Panc1 (cell line): ENCODE measurements around the gene SLC13A5. TPM values are rescaled to one million over a fixed set of nuclear protein-coding genes. Genes with fewer than 3 reads are reported as not detected.
"Not testable (repeated sequence)": the region's sequence is repeated elsewhere in the genome, so short reads cannot be mapped to it uniquely, and the experiment has no call there.

Source experiments
- ATAC-seq: fragments of 200-7000 bp; cut with Tn5 transposase; 2 replicates; pipeline ENCODE4 v1.9.1; 2020; ENCODE audit warnings: mild to moderate bottlenecking, moderate library complexity
- BruUV-seq: library from RNA; stranded (reverse); fragments of 400-500 nt; replicated peaks from 2 replicates; lab custom pipeline; 2021; lab: Mats Ljungman, UMichigan
- CTCF ChIA-PET: fragments of 300-600 bp; sonication (Branson Sonifier 250); formaldehyde crosslinking; loops from one replicate; lab custom pipeline; 2022; ENCODE audit warnings: antibody characterized with exemption; lab: Charles Lee
- POLR2A ChIA-PET: fragments of 300-600 bp; sonication (Branson Sonifier 250); formaldehyde crosslinking; loops from one replicate; lab custom pipeline; 2022; ENCODE audit warnings: antibody characterized with exemption; lab: Charles Lee
- DNase-seq: peaks from one replicate; pipeline ENCODE4 v3.0.0-alpha.2; 2010; ENCODE audit warnings: low read depth, low spot score
- H3K27ac ChIP-seq: 2 replicates; pipeline ENCODE4 v1.5.1; 2011; ENCODE audit warnings: mild to moderate bottlenecking, low read length, inconsistent platforms
- H3K27me3 ChIP-seq: fragments of 200-500 bp; sonication (Bioruptor generic); 2 replicates; pipeline ENCODE4 v1.6.0; 2014; ENCODE audit warnings: low read length, inconsistent platforms; ENCODE audit not compliant: control insufficient read depth, insufficient read depth
- H3K36me3 ChIP-seq: fragments of 200-500 bp; sonication (Bioruptor generic); 2 replicates; pipeline ENCODE4 v1.5.1; 2014; ENCODE audit warnings: inconsistent platforms, mild to moderate bottlenecking, low read length, moderate library complexity; ENCODE audit not compliant: control insufficient read depth, insufficient read depth
- H3K4me1 ChIP-seq: 2 replicates; pipeline ENCODE4 v1.5.1; 2011; ENCODE audit warnings: inconsistent platforms, mild to moderate bottlenecking, low read length, moderate library complexity; ENCODE audit not compliant: control insufficient read depth, insufficient read depth
- H3K4me3 ChIP-seq, 2 experiments: 2 replicates each; pipeline ENCODE4 v1.5.1; 2011 to 2012; ENCODE audit warnings: low read depth in 2 of 2, low read length in 2 of 2, mild to moderate bottlenecking in 2 of 2, inconsistent platforms in 1 of 2, moderate library complexity in 1 of 2
- H3K9me3 ChIP-seq: fragments of 200-500 bp; sonication (Bioruptor generic); 2 replicates; pipeline ENCODE4 v1.5.1; 2014; ENCODE audit warnings: low read depth, mild to moderate bottlenecking, inconsistent platforms, low read length, moderate library complexity; ENCODE audit not compliant: control insufficient read depth, insufficient read depth
- POLR2AphosphoS5 ChIP-seq: IDR thresholded peaks from 2 replicates; pipeline ENCODE4 v1.6.1; 2012; ENCODE audit warnings: mild to moderate bottlenecking, low read depth, low read length, moderate library complexity
- SIN3A ChIP-seq: IDR thresholded peaks from 2 replicates; pipeline ENCODE4 v1.6.1; 2012; ENCODE audit warnings: low read depth, mild to moderate bottlenecking, low read length, moderate library complexity, borderline replicate concordance; ENCODE audit not compliant: insufficient read depth
- TCF7L2 ChIP-seq: IDR thresholded peaks from 2 replicates; pipeline ENCODE4 v1.6.1; 2011; ENCODE audit warnings: mild to moderate bottlenecking, low read depth, low read length, inconsistent platforms
- in situ Hi-C: cut with HindIII; loops from 2 replicates; pipeline ENCODE4 v1.10.0; 2016; ENCODE audit warnings: low sequenced_read_pairs, low pct_unique_long_range_greater_than_20kb
- intact Hi-C: fragments of 100-400 bp; cut with micrococcal nuclease; formaldehyde crosslinking; loops from one replicate; pipeline ENCODE4 v1.10.0; 2022; ENCODE audit not compliant: unreplicated experiment
- total RNA-seq: library from RNA; stranded (reverse); gene quantifications from one replicate; pipeline ENCODE4 v1.2.1, GENCODE V29; 2021; ENCODE audit not compliant: unreplicated experiment
- TF ChIP-seq, protein P1 (sequence below), 2 experiments: IDR thresholded peaks; 2 replicates each; pipeline ENCODE4 v1.6.1; 2011 to 2012; ENCODE audit warnings: low read depth in 2 of 2, control low read depth in 1 of 2, low read length in 1 of 2, mild to moderate bottlenecking in 1 of 2, moderate library complexity in 1 of 2; ENCODE audit not compliant: insufficient read depth in 1 of 2
- TF ChIP-seq, protein P2 (sequence below): fragments of 450-650 bp; IDR thresholded peaks from 2 replicates; pipeline ENCODE4 v1.5.1; 2017; ENCODE audit warnings: mild to moderate bottlenecking

SLC13A5 gene
- total RNA-seq, 1 experiment from 2014 or later, result 0.26 TPM

DNA sequence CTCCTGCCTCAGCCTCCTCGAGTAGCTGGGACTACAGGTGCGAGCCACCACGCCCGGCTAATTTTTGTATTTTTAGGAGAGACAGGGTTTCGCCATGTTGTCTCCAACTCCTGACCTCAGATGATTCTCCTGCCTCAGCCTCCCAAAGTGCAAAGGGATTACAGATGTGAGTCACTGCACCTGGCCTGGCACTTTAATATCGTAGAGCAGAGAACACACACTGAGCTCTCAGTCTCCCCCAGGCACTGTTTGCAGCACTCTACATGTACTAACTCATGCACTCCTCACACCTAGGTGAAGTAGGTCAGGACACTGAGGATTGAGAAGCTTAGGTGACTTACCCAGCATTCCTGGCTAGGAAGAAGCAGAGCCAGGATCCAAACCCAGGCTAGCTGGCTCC, 46.6 kb downstream of the SLC13A5 start:
- in situ Hi-C loops, result no loop called here
- ATAC-seq (no peak), DNase-seq (no peak)
- H3K27me3 ChIP-seq, result peaks cover 3% of the 10 kb centered on the region; the same call in 1 of the 2 replicates
- H3K27ac ChIP-seq, result no peak overlapping the region
- ChIA-PET POLR2A (no interaction called here), CTCF (interaction anchor here (0.6 kb wide), 1 partner anchor 157 kb away, joined by 3 read pairs; no protein-coding TSS in a partner anchor)
- H3K36me3 ChIP-seq, result no peaks in the 10 kb centered on the region
- intact Hi-C loops, result loop anchor here (1.0 kb wide), 1 partner anchor 134 kb away; no protein-coding TSS in a partner anchor
- H3K4me3 ChIP-seq, result no peak overlapping the region
- TF ChIP-seq, protein P1, sequence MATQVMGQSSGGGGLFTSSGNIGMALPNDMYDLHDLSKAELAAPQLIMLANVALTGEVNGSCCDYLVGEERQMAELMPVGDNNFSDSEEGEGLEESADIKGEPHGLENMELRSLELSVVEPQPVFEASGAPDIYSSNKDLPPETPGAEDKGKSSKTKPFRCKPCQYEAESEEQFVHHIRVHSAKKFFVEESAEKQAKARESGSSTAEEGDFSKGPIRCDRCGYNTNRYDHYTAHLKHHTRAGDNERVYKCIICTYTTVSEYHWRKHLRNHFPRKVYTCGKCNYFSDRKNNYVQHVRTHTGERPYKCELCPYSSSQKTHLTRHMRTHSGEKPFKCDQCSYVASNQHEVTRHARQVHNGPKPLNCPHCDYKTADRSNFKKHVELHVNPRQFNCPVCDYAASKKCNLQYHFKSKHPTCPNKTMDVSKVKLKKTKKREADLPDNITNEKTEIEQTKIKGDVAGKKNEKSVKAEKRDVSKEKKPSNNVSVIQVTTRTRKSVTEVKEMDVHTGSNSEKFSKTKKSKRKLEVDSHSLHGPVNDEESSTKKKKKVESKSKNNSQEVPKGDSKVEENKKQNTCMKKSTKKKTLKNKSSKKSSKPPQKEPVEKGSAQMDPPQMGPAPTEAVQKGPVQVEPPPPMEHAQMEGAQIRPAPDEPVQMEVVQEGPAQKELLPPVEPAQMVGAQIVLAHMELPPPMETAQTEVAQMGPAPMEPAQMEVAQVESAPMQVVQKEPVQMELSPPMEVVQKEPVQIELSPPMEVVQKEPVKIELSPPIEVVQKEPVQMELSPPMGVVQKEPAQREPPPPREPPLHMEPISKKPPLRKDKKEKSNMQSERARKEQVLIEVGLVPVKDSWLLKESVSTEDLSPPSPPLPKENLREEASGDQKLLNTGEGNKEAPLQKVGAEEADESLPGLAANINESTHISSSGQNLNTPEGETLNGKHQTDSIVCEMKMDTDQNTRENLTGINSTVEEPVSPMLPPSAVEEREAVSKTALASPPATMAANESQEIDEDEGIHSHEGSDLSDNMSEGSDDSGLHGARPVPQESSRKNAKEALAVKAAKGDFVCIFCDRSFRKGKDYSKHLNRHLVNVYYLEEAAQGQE (IDR thresholded peaks at IDR 0.05; ENCODE audit: insufficient read depth in 1 of 2, low read depth in 2 of 2, low read length in 1 of 2), result no peak
- TF ChIP-seq, protein P2, sequence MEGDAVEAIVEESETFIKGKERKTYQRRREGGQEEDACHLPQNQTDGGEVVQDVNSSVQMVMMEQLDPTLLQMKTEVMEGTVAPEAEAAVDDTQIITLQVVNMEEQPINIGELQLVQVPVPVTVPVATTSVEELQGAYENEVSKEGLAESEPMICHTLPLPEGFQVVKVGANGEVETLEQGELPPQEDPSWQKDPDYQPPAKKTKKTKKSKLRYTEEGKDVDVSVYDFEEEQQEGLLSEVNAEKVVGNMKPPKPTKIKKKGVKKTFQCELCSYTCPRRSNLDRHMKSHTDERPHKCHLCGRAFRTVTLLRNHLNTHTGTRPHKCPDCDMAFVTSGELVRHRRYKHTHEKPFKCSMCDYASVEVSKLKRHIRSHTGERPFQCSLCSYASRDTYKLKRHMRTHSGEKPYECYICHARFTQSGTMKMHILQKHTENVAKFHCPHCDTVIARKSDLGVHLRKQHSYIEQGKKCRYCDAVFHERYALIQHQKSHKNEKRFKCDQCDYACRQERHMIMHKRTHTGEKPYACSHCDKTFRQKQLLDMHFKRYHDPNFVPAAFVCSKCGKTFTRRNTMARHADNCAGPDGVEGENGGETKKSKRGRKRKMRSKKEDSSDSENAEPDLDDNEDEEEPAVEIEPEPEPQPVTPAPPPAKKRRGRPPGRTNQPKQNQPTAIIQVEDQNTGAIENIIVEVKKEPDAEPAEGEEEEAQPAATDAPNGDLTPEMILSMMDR, result no peak
- TF ChIP-seq TCF7L2, result no peak
- no peak for TF ChIP-seq POLR2AphosphoS5
- no peak for TF ChIP-seq SIN3A
- H3K9me3 ChIP-seq, result no peaks in the 10 kb centered on the region
- H3K4me1 ChIP-seq, result no peaks in the 10 kb centered on the region
- no TSS peak for BruUV-seq

- DNase-seq, result no peak
- in situ Hi-C loops, result no loop called here
These were observed 47.1 kb downstream of the SLC13A5 start for GRCh38 chr17:6666077-6666521.

DNA sequence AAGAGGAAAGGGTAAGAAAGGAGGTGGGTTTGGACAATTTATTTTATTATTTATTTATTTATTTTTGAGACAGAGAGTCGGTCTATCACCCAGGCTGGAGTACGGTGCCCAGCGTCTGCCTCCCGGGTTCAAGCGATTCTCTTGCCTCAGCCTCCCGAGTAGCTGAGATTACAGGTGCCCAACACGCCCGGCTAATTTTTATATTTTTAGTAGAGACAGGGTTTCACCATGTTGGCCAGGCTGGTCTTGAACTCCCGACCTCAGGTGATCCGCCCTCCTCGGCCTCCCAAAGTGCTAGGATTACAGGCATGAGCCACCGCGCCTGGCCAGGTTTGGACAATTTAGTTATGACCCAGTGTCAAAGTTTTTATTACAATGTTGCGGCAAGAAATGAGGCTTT, 50.0 kb downstream of the SLC13A5 start:
- CTCF ChIA-PET, BruUV-seq, POLR2A ChIA-PET, H3K4me3 ChIP-seq, H3K9me3 ChIP-seq, in situ Hi-C loops, H3K36me3 ChIP-seq, DNase-seq, H3K27me3 ChIP-seq, H3K4me1 ChIP-seq, intact Hi-C loops, ATAC-seq, H3K27ac ChIP-seq: not testable (repeated sequence)

More at GRCh38 chr17:6666077-6666521, 47.1 kb downstream of the SLC13A5 start:
- CTCF ChIA-PET, result interaction anchor here (0.6 kb wide), 1 partner anchor 158 kb away, joined by 3 read pairs; no protein-coding TSS in a partner anchor
- Histone ChIP-seq H3K27ac (no peak overlapping the region), H3K9me3 (no peaks in the 10 kb centered on the region), H3K36me3 (no peaks in the 10 kb centered on the region), H3K4me3 (no peak overlapping the region), H3K27me3 (peaks cover 3% of the 10 kb centered on the region; the same call in 1 of the 2 replicates), H3K4me1 (no peaks in the 10 kb centered on the region)
- POLR2A ChIA-PET, result no interaction called here
- peak; percentile 93 for ATAC-seq
- BruUV-seq, result no TSS peak
- intact Hi-C loops, result loop anchor here (1.0 kb wide), 1 partner anchor 134 kb away; no protein-coding TSS in a partner anchor
- TF ChIP-seq, protein P2, result peak; percentile 92
- TF ChIP-seq, protein P1 (IDR thresholded peaks at IDR 0.05; ENCODE audit: insufficient read depth in 1 of 2, low read depth in 2 of 2, low read length in 1 of 2), result no peak
